ENCODE results near the gene APCDD1L.

DNA sequence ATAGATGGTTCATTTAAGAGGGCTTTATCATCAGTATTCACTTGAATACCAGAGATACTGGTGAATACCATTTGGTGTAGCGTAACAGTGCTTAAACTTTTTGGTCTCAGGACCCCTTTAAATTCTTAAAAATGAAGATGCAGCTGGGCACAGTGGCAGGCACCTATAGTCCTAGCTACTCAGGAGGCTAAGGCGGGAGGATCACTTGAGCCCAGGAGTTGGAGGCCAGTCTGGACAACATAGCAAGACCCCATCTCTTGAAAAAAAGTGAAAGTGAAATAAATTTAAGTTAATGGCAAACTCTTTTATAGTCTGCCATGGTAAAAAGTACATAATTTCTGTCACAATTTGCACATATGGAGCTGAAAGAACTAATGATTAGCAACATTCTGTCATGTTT lies 86.8 kb downstream of the APCDD1L start:
- TF ChIP-seq NFIC (IDR thresholded peaks at IDR 0.05) (no peak), CREB1 (IDR thresholded peaks at IDR 0.05; ENCODE audit: low read depth) (no peak), TCF12 (IDR thresholded peaks at IDR 0.05; ENCODE audit: low read depth) (no peak), EP300 (IDR thresholded peaks at IDR 0.05; ENCODE audit: borderline replicate concordance) (no peak), TEAD4 (IDR thresholded peaks at IDR 0.05) (no peak), TAF1 (IDR thresholded peaks at IDR 0.05; ENCODE audit: low read depth) (no peak), ZBTB7A (IDR thresholded peaks at IDR 0.05; ENCODE audit: low read depth) (no peak), CEBPB (IDR thresholded peaks at IDR 0.05) (no peak), RAD21 (IDR thresholded peaks at IDR 0.05; ENCODE audit: low read depth) (no peak), FOXM1 (IDR thresholded peaks at IDR 0.05; ENCODE audit: borderline replicate concordance, low read depth) (no peak), YY1 (IDR thresholded peaks at IDR 0.05; ENCODE audit: low read depth) (no peak)
- TF ChIP-seq, protein P1, sequence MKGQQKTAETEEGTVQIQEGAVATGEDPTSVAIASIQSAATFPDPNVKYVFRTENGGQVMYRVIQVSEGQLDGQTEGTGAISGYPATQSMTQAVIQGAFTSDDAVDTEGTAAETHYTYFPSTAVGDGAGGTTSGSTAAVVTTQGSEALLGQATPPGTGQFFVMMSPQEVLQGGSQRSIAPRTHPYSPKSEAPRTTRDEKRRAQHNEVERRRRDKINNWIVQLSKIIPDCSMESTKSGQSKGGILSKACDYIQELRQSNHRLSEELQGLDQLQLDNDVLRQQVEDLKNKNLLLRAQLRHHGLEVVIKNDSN (IDR thresholded peaks at IDR 0.05): no peak
- TF ChIP-seq, protein P2, sequence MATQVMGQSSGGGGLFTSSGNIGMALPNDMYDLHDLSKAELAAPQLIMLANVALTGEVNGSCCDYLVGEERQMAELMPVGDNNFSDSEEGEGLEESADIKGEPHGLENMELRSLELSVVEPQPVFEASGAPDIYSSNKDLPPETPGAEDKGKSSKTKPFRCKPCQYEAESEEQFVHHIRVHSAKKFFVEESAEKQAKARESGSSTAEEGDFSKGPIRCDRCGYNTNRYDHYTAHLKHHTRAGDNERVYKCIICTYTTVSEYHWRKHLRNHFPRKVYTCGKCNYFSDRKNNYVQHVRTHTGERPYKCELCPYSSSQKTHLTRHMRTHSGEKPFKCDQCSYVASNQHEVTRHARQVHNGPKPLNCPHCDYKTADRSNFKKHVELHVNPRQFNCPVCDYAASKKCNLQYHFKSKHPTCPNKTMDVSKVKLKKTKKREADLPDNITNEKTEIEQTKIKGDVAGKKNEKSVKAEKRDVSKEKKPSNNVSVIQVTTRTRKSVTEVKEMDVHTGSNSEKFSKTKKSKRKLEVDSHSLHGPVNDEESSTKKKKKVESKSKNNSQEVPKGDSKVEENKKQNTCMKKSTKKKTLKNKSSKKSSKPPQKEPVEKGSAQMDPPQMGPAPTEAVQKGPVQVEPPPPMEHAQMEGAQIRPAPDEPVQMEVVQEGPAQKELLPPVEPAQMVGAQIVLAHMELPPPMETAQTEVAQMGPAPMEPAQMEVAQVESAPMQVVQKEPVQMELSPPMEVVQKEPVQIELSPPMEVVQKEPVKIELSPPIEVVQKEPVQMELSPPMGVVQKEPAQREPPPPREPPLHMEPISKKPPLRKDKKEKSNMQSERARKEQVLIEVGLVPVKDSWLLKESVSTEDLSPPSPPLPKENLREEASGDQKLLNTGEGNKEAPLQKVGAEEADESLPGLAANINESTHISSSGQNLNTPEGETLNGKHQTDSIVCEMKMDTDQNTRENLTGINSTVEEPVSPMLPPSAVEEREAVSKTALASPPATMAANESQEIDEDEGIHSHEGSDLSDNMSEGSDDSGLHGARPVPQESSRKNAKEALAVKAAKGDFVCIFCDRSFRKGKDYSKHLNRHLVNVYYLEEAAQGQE (IDR thresholded peaks at IDR 0.05; ENCODE audit: low read depth): no peak
- TF ChIP-seq, protein P3, sequence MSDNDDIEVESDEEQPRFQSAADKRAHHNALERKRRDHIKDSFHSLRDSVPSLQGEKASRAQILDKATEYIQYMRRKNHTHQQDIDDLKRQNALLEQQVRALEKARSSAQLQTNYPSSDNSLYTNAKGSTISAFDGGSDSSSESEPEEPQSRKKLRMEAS (IDR thresholded peaks at IDR 0.05): no peak

All from Ishikawa (cell line).